Measurements from ENCODE around the gene SPG21. TPM values are rescaled to one million over a fixed set of nuclear protein-coding genes. Genes with fewer than 3 reads are reported as not detected.
A peak's percentile ranks its signal among the peaks of the same experiment; 100 is the strongest.

Gene SPG21
- total and polyA plus RNA-seq, 2 donors (not counting 1 experiment from before 2014, with no cell fraction given), result 43.7 to 94.4 TPM

GRCh38 chr15:65028921-65029735 is 39.4 kb upstream of the SPG21 start, which contains the start of gene MTFMT:
Gene MTFMT, minus strand, starts transcription at chr15:65029639. Its CDS starts 26 bp downstream, at chr15:65029613.
- peak within 1 kb of the TSS; percentile 64 to 86 (median 80) for H3K4me3 ChIP-seq (ENCODE audit: control extremely low read depth in 1 of 5, extremely low read depth in 1 of 5, insufficient read depth in 1 of 5, low read depth in 2 of 5, low read length in 4 of 5)
- ATAC-seq (ENCODE audit: low read depth) (peak; percentile 95), DNase-seq (peak; percentile 90)
- H2AFZ ChIP-seq (ENCODE audit: insufficient read depth, low read depth, low read length, poor library complexity, severe bottlenecking), result peak within 1 kb of the TSS; percentile 89
- Mint-ChIP-seq H3K9me3 (ENCODE audit: insufficient read depth) (no peaks in the 10 kb centered on the region), H3K4me3 (peak within 1 kb of the TSS; percentile 87), H3K4me1 (peaks cover 27% of the 10 kb centered on the region), H3K27me3 (peaks cover 6% of the 10 kb centered on the region), H3K27ac (peak within 1 kb of the TSS; percentile 78)
- H3K36me3 ChIP-seq (replicated peaks in 1 of 2; ENCODE audit: control extremely low read depth in 1 of 2, control insufficient read depth in 1 of 2, extremely low read depth in 1 of 2, insufficient read depth in 2 of 2, low read length in 1 of 2), result peaks cover 2 to 14% of the 10 kb centered on the region in 2 experiments
- peaks cover 0 to 3% (median 0%) of the 10 kb centered on the region in 4 experiments for H3K27me3 ChIP-seq (replicated peaks in 1 of 4; ENCODE audit: control extremely low read depth in 1 of 4, control insufficient read depth in 3 of 4, insufficient read depth in 4 of 4, low read length in 3 of 4)
- CTCF ChIA-PET, result interaction anchor here (0.6 kb wide), 1 partner anchor 49 kb away, joined by 3 read pairs; no protein-coding TSS in a partner anchor
- H3K27ac ChIP-seq (ENCODE audit: low read length in 2 of 2), result peak within 1 kb of the TSS in 1 of 2 donors; percentile 68
- POLR2A ChIA-PET, result interaction anchor here (1.0 kb wide), 1 partner anchor 277 kb away, joined by 9 read pairs; no protein-coding TSS in a partner anchor
- TF ChIP-seq EZH2 (IDR thresholded peaks at IDR 0.05; ENCODE audit: borderline replicate concordance, insufficient read depth, low read depth, low read length, poor library complexity, severe bottlenecking) (no peak), CTCF (IDR thresholded peaks at IDR 0.05) (no peak)
- H3K4me1 ChIP-seq (ENCODE audit: control insufficient read depth in 2 of 2, insufficient read depth in 2 of 2, low read length in 2 of 2), result peaks cover 20 to 26% of the 10 kb centered on the region in 2 donors
- intact Hi-C loops (cut with micrococcal nuclease), result loop anchor here (1.0 kb wide), 2 partner anchors 39 to 104 kb away; partner anchors contain the start of gene PDCD7
- peak within 1 kb of the TSS; percentile 91 for H3K4me2 ChIP-seq (replicated peaks; ENCODE audit: low read depth, low read length, poor library complexity, severe bottlenecking)
- H3K79me2 ChIP-seq (ENCODE audit: control insufficient read depth, insufficient read depth, low read length), result peaks cover 25% of the 10 kb centered on the region
- under 1% methylated on average over 72 of the region's 73 CpGs for WGBS (ENCODE audit: insufficient coverage)
- no peaks in the 10 kb centered on the region for H4K20me1 ChIP-seq (ENCODE audit: control insufficient read depth, insufficient read depth, low read length, poor library complexity, severe bottlenecking)
- H3K9ac ChIP-seq (ENCODE audit: low read length), result peak within 1 kb of the TSS; percentile 83
- H3K9me3 ChIP-seq (ENCODE audit: control extremely low read depth in 1 of 3, control insufficient read depth in 2 of 3, insufficient read depth in 1 of 3, low read length in 2 of 3), result no peaks in the 10 kb centered on the region

All from B cell (primary cell).